Endothelial cell of umbilical vein (primary cell): ENCODE results near the gene C1orf167. TPM values are rescaled to one million over a fixed set of nuclear protein-coding genes. Genes with fewer than 3 reads are reported as not detected.

Source experiments
- BruUV-seq: library from RNA; stranded (reverse); fragments of 400-500 nt; replicated peaks from 2 replicates; lab custom pipeline; 2021; lab: Mats Ljungman, UMichigan
- CTCF ChIA-PET: fragments of 300-600, 350-600 bp; sonication (Branson Sonifier 250); formaldehyde crosslinking; loops from one replicate; lab custom pipeline; 2021; ENCODE audit warnings: antibody characterized with exemption, inconsistent platforms; lab: Charles Lee
- POLR2A ChIA-PET: fragments of 300-600, 350-600 bp; sonication (Branson Sonifier 250); formaldehyde crosslinking; loops from one replicate; lab custom pipeline; 2021; ENCODE audit warnings: antibody characterized with exemption, inconsistent platforms; lab: Charles Lee
- DNase-seq: peaks from one replicate; pipeline ENCODE4 v3.0.0-alpha.2; 2011; ENCODE audit warnings: low read depth, low spot score
- FAIRE-seq: peaks from 2 replicates; lab custom pipeline; 2011; peaks lifted over from hg19 to GRCh38; lab: Jason Lieb, UNC
- H2AFZ ChIP-seq: 2 replicates; pipeline ENCODE4 v1.6.0; 2012; ENCODE audit warnings: low read depth, low read length, control low read depth, inconsistent platforms
- H3K27ac ChIP-seq: 2 replicates; pipeline ENCODE4 v1.5.1; 2011; ENCODE audit warnings: low read depth, mild to moderate bottlenecking, control low read depth, low read length, moderate library complexity; ENCODE audit not compliant: insufficient read depth
- H3K27me3 ChIP-seq, 2 experiments: 2 replicates each; pipeline versions ENCODE4 v1.6.0 to v1.6.1; 2011; ENCODE audit warnings: low read length in 2 of 2, mixed read lengths in 1 of 2; ENCODE audit not compliant: control insufficient read depth in 2 of 2, insufficient read depth in 2 of 2
- H3K36me3 ChIP-seq, 2 experiments: 2 replicates in 1 of 2; 3 replicates in 1 of 2; pipeline ENCODE4 v1.5.1; 2011; ENCODE audit warnings: low read length in 2 of 2, mild to moderate bottlenecking in 1 of 2, moderate library complexity in 1 of 2; ENCODE audit not compliant: control insufficient read depth in 2 of 2, insufficient read depth in 2 of 2; ENCODE audit errors: extremely low read depth in 1 of 2
- H3K4me1 ChIP-seq: 3 replicates; pipeline ENCODE4 v1.5.1; 2011; ENCODE audit warnings: mild to moderate bottlenecking, low read length; ENCODE audit not compliant: control insufficient read depth, insufficient read depth; ENCODE audit errors: extremely low read depth
- H3K4me2 ChIP-seq: 2 replicates; pipeline ENCODE4 v1.6.1; 2011; ENCODE audit warnings: low read length, control low read depth, mixed read lengths; ENCODE audit not compliant: insufficient read depth
- H3K4me3 ChIP-seq, 3 experiments: fragments of 200-600 bp in 1 of 3; sonication (generic), shearing (Covaris generic) in 1 of 3; replicated peaks in 1 of 3; 2 replicates each; pipeline ENCODE4 v1.5.1; 2011 to 2016; ENCODE audit warnings: control low read depth in 3 of 3, low read length in 3 of 3, mild to moderate bottlenecking in 2 of 3, inconsistent platforms in 1 of 3, low read depth in 1 of 3, moderate library complexity in 1 of 3; ENCODE audit not compliant: insufficient read depth in 1 of 3
- H3K79me2 ChIP-seq: 2 replicates; pipeline ENCODE4 v1.6.0; 2012; ENCODE audit warnings: low read length, inconsistent platforms; ENCODE audit not compliant: control insufficient read depth, insufficient read depth
- H3K9ac ChIP-seq: replicated peaks from 2 replicates; pipeline ENCODE3; 2011; ENCODE audit warnings: low read length, control low read depth; ENCODE audit not compliant: insufficient read depth; ENCODE audit errors: extremely low read depth
- H3K9me1 ChIP-seq: replicated peaks from 3 replicates; pipeline ENCODE4 v1.6.0; 2011; ENCODE audit warnings: mild to moderate bottlenecking, low read length; ENCODE audit not compliant: control insufficient read depth, insufficient read depth; ENCODE audit errors: extremely low read depth
- H3K9me3 ChIP-seq: replicated peaks from 2 replicates; pipeline ENCODE4 v1.5.1; 2012; ENCODE audit warnings: low read length, inconsistent platforms; ENCODE audit not compliant: control insufficient read depth, insufficient read depth
- H4K20me1 ChIP-seq: replicated peaks from 2 replicates; pipeline ENCODE3; 2011; ENCODE audit warnings: mild to moderate bottlenecking, low read length; ENCODE audit not compliant: control insufficient read depth, insufficient read depth; ENCODE audit errors: extremely low read depth
- EZH2 ChIP-seq: IDR thresholded peaks from 2 replicates; pipeline ENCODE4 v1.6.1; 2012; ENCODE audit warnings: borderline replicate concordance, low read depth, mild to moderate bottlenecking, moderate library complexity, low read length, inconsistent platforms; ENCODE audit not compliant: severe bottlenecking
- FOS ChIP-seq: IDR thresholded peaks from 2 replicates; pipeline ENCODE4 v1.6.1; 2011; ENCODE audit warnings: mild to moderate bottlenecking, low read length, moderate library complexity, borderline replicate concordance; ENCODE audit not compliant: insufficient read depth
- GATA2 ChIP-seq: IDR thresholded peaks from 2 replicates; pipeline ENCODE4 v1.7.0; 2011; ENCODE audit warnings: low read depth, mild to moderate bottlenecking, moderate library complexity, mixed read lengths, low read length; ENCODE audit not compliant: insufficient read length, insufficient read depth
- JUN ChIP-seq: IDR thresholded peaks from 2 replicates; pipeline ENCODE4 v1.6.1; 2011; ENCODE audit warnings: borderline replicate concordance, low read depth; ENCODE audit not compliant: insufficient read length, insufficient read depth
- MYC ChIP-seq: IDR thresholded peaks from one replicate; pipeline ENCODE4 v1.6.1; 2011; ENCODE audit warnings: mild to moderate bottlenecking, low read depth, low read length
- POLR2A ChIP-seq: IDR thresholded peaks from 2 replicates; pipeline ENCODE4 v1.6.1; 2012; ENCODE audit warnings: low read depth, mild to moderate bottlenecking, control low read depth, low read length
- POLR2AphosphoS5 ChIP-seq: IDR thresholded peaks from 2 replicates; pipeline ENCODE4 v1.6.1; 2012; ENCODE audit warnings: low read depth, mild to moderate bottlenecking, control low read depth, low read length, moderate library complexity; ENCODE audit not compliant: insufficient read depth
- dilution Hi-C: fragments of 300-500 bp; cut with MboI; formaldehyde crosslinking; loops from one replicate; pipeline ENCODE4 v1.15.0; 2019; ENCODE audit warnings: low sequenced_read_pairs; ENCODE audit not compliant: extremely low pct_ligation_motif_present
- intact Hi-C: fragments of 100-400 bp; cut with micrococcal nuclease; formaldehyde crosslinking; loops from one replicate; pipeline ENCODE4 v1.10.0; 2022
- polyA plus RNA-seq, 4 experiments: library from polyadenylated mRNA; depleted of rRNA in 3 of 4; stranded (reverse) in 3 of 4; unstranded in 1 of 4; fragments of >200 nt; gene quantifications; 2 replicates each; pipeline versions ENCODE4 v1.2.1 to v1.2.3, GENCODE V29; 2011 to 2012; ENCODE audit warnings: missing spikeins in 1 of 4
- total RNA-seq: library from RNA; stranded (reverse); gene quantifications from 2 replicates; pipeline ENCODE4 v1.2.3, GENCODE V29; 2021
- TF ChIP-seq, protein P1 (sequence below): IDR thresholded peaks from 2 replicates; pipeline ENCODE4 v1.6.1; 2011; ENCODE audit not compliant: insufficient read depth, insufficient read length
- TF ChIP-seq, protein P2 (sequence below), 2 donors: IDR thresholded peaks; 1 replicate in 1 of 2; 2 replicates in 1 of 2; pipeline ENCODE4 v1.5.1; 2011; ENCODE audit warnings: low read length in 2 of 2, mild to moderate bottlenecking in 2 of 2, moderate library complexity in 2 of 2, control low read depth in 1 of 2, inconsistent platforms in 1 of 2, low read depth in 1 of 2; ENCODE audit not compliant: insufficient read depth in 1 of 2; ENCODE audit errors: extremely low read depth in 1 of 2

The C1orf167 gene
- total and polyA plus RNA-seq, 2 donors (not counting 3 experiments of a cell fraction or from before 2014, with no cell fraction given): not detected

DNA sequence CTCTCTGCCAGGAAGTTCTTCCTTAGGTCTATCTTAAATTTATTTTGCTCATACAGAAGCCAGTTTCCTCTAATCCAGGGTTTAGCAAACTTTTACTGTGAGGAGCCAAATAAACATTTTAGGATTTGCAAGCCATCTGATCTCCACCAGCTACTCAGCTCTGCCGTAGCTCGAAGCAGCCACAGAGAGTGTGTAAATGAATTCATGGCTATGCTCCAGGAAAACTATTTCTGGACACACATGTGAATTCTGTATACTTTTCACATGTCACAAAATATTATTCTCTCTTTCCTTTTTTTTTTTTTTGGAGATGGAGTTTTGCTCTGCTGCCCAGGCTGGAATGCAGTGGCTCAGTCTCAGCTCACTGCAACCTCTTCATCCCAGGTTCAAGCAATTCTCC, 39.5 kb upstream of the C1orf167 start:
- dilution Hi-C loops (no loop called here), intact Hi-C loops (no loop called here)
- no peak for TF ChIP-seq EZH2
- no peak for TF ChIP-seq GATA2
- no peak for TF ChIP-seq JUN
- no peak for TF ChIP-seq POLR2AphosphoS5
- TF ChIP-seq FOS: no peak
- no peak for TF ChIP-seq MYC
- TF ChIP-seq, protein P1, sequence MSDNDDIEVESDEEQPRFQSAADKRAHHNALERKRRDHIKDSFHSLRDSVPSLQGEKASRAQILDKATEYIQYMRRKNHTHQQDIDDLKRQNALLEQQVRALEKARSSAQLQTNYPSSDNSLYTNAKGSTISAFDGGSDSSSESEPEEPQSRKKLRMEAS: no peak
- TF ChIP-seq POLR2A: no peak
- TF ChIP-seq, protein P2, sequence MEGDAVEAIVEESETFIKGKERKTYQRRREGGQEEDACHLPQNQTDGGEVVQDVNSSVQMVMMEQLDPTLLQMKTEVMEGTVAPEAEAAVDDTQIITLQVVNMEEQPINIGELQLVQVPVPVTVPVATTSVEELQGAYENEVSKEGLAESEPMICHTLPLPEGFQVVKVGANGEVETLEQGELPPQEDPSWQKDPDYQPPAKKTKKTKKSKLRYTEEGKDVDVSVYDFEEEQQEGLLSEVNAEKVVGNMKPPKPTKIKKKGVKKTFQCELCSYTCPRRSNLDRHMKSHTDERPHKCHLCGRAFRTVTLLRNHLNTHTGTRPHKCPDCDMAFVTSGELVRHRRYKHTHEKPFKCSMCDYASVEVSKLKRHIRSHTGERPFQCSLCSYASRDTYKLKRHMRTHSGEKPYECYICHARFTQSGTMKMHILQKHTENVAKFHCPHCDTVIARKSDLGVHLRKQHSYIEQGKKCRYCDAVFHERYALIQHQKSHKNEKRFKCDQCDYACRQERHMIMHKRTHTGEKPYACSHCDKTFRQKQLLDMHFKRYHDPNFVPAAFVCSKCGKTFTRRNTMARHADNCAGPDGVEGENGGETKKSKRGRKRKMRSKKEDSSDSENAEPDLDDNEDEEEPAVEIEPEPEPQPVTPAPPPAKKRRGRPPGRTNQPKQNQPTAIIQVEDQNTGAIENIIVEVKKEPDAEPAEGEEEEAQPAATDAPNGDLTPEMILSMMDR (IDR thresholded peaks at IDR 0.05; ENCODE audit: extremely low read depth in 1 of 2, insufficient read depth in 1 of 2, low read depth in 1 of 2, low read length in 2 of 2): no peak
- no TSS peak for BruUV-seq
- peaks cover 0 to 4% of the 10 kb centered on the region in 2 experiments for H3K27me3 ChIP-seq
- H3K27ac ChIP-seq: no peak overlapping the region
- no peaks in the 10 kb centered on the region for H3K9me1 ChIP-seq
- H3K4me1 ChIP-seq: peaks cover 4% of the 10 kb centered on the region
- H3K9ac ChIP-seq: no peak overlapping the region
- H2AFZ ChIP-seq: no peak overlapping the region
- CTCF ChIA-PET: interaction anchor here (0.7 to 9.8 kb wide), 8 partner anchors 11 to 685 kb away, joined by 3 to 170 read pairs (median 4); partner anchors contain the start of gene FBXO6
- DNase-seq: no peak
- no peak overlapping the region for H3K4me2 ChIP-seq
- H3K79me2 ChIP-seq: no peaks in the 10 kb centered on the region
- no peaks in the 10 kb centered on the region for H4K20me1 ChIP-seq
- H3K36me3 ChIP-seq: no peaks in the 10 kb centered on the region
- POLR2A ChIA-PET: no interaction called here
- H3K4me3 ChIP-seq: no peak overlapping the region
- no peaks in the 10 kb centered on the region for H3K9me3 ChIP-seq
- no peak for FAIRE-seq
